IMR-90 (cell line): ENCODE measurements around the gene TP53BP1. TPM values are rescaled to one million over a fixed set of nuclear protein-coding genes. Genes with fewer than 3 reads are reported as not detected.

Experiments
- ATAC-seq: fragments of 200-7000 bp; cut with Tn5 transposase; 2 replicates; pipeline ENCODE4 v1.9.1; 2020; ENCODE audit warnings: low read depth, mild to moderate bottlenecking, moderate library complexity
- BruUV-seq: library from RNA; stranded (reverse); fragments of 400-500 nt; replicated peaks from 2 replicates; lab custom pipeline; 2021; lab: Mats Ljungman, UMichigan
- CTCF ChIA-PET: fragments of 300-600 bp; formaldehyde crosslinking; extraction: SDS; loops from one replicate; lab custom pipeline; 2021; ENCODE audit warnings: antibody characterized with exemption; lab: Yijun Ruan, JAX
- POLR2A ChIA-PET: fragments of 300-600 bp; sonication (Branson Sonifier 250); formaldehyde crosslinking; loops from one replicate; lab custom pipeline; 2022; ENCODE audit warnings: antibody characterized with exemption; ENCODE audit not compliant: unreplicated experiment; lab: Charles Lee
- DNase-seq: peaks from one replicate; pipeline ENCODE4 v3.0.0; 2013
- H2AFZ ChIP-seq: replicated peaks from 2 replicates; pipeline ENCODE3; 2013; ENCODE audit warnings: low read length, mild to moderate bottlenecking; ENCODE audit not compliant: poor library complexity
- H2AK5ac ChIP-seq: 2 replicates; pipeline ENCODE4 v1.6.1; 2013; ENCODE audit warnings: low read depth, low read length, inconsistent platforms
- H2AK9ac ChIP-seq: replicated peaks from 2 replicates; pipeline ENCODE3; 2013; ENCODE audit warnings: mild to moderate bottlenecking, low read depth, low read length, moderate library complexity; ENCODE audit not compliant: poor library complexity
- H2BK120ac ChIP-seq: 2 replicates; pipeline ENCODE4 v1.6.1; 2013; ENCODE audit warnings: low read depth, low read length, inconsistent platforms
- H2BK15ac ChIP-seq: 3 replicates; pipeline ENCODE4 v1.6.1; 2013; ENCODE audit warnings: low read depth, low read length, inconsistent platforms
- H2BK20ac ChIP-seq: 2 replicates; pipeline ENCODE4 v1.6.1; 2013; ENCODE audit warnings: low read depth, mild to moderate bottlenecking, inconsistent platforms, low read length, moderate library complexity
- H2BK5ac ChIP-seq: 2 replicates; pipeline ENCODE4 v1.6.1; 2013; ENCODE audit warnings: mild to moderate bottlenecking, low read depth, low read length, inconsistent platforms; ENCODE audit not compliant: poor library complexity, severe bottlenecking
- H3K14ac ChIP-seq: replicated peaks from 2 replicates; pipeline ENCODE4 v1.6.1; 2013; ENCODE audit warnings: low read depth, low read length, inconsistent platforms
- H3K18ac ChIP-seq: 2 replicates; pipeline ENCODE4 v1.6.1; 2013; ENCODE audit warnings: low read depth, low read length, control low read depth
- H3K23ac ChIP-seq: 2 replicates; pipeline ENCODE4 v1.6.1; 2013; ENCODE audit warnings: low read depth, low read length, inconsistent platforms
- H3K27ac ChIP-seq: 2 replicates; pipeline ENCODE4 v1.5.1; 2013; ENCODE audit warnings: mild to moderate bottlenecking, control low read depth, low read length; ENCODE audit not compliant: insufficient read depth
- H3K27me3 ChIP-seq: 2 replicates; pipeline ENCODE4 v1.6.1; 2013; ENCODE audit warnings: low read length; ENCODE audit not compliant: control insufficient read depth, insufficient read depth
- H3K36me3 ChIP-seq: 2 replicates; pipeline ENCODE4 v1.6.1; 2013; ENCODE audit warnings: low read length, mixed read lengths; ENCODE audit not compliant: control insufficient read depth, insufficient read depth
- H3K4ac ChIP-seq: 2 replicates; pipeline ENCODE4 v1.6.1; 2013; ENCODE audit warnings: low read depth, low read length, inconsistent platforms
- H3K4me1 ChIP-seq: 2 replicates; pipeline ENCODE4 v1.6.1; 2013; ENCODE audit warnings: low read length, mixed read lengths; ENCODE audit not compliant: control insufficient read depth, insufficient read depth
- H3K4me2 ChIP-seq: 2 replicates; pipeline ENCODE4 v1.6.1; 2013; ENCODE audit warnings: low read depth, mild to moderate bottlenecking, control low read depth, low read length, moderate library complexity
- H3K4me3 ChIP-seq: 2 replicates; pipeline ENCODE4 v1.5.1; 2013; ENCODE audit warnings: low read depth, mild to moderate bottlenecking, control low read depth, low read length, moderate library complexity; ENCODE audit not compliant: insufficient read depth
- H3K56ac ChIP-seq: 2 replicates; pipeline ENCODE4 v1.6.1; 2013; ENCODE audit warnings: low read length, inconsistent platforms; ENCODE audit not compliant: insufficient read depth; ENCODE audit errors: extremely low read depth
- H3K79me1 ChIP-seq, 2 experiments: 2 replicates each; pipeline ENCODE4 v1.6.1; 2013; ENCODE audit warnings: low read length in 2 of 2, inconsistent platforms in 1 of 2, low read depth in 1 of 2
- H3K9ac ChIP-seq: 2 replicates; pipeline ENCODE4 v1.6.1; 2013; ENCODE audit warnings: low read depth, low read length, control low read depth
- H3K9me1 ChIP-seq: 2 replicates; pipeline ENCODE4 v1.6.1; 2013; ENCODE audit warnings: low read length, inconsistent platforms; ENCODE audit not compliant: insufficient read depth
- H3K9me3 ChIP-seq: 2 replicates; pipeline ENCODE4 v1.6.1; 2013; ENCODE audit warnings: low read length; ENCODE audit not compliant: control insufficient read depth, insufficient read depth
- H4K20me1 ChIP-seq: 2 replicates; pipeline ENCODE4 v1.6.1; 2013; ENCODE audit warnings: low read length, inconsistent platforms; ENCODE audit not compliant: insufficient read depth
- H4K5ac ChIP-seq: 2 replicates; pipeline ENCODE4 v1.6.1; 2013; ENCODE audit warnings: mild to moderate bottlenecking, low read depth, low read length, control low read depth
- H4K8ac ChIP-seq, 2 experiments: 2 replicates each; pipeline ENCODE4 v1.6.1; 2013; ENCODE audit warnings: low read depth in 2 of 2, low read length in 2 of 2, control low read depth in 1 of 2, inconsistent platforms in 1 of 2
- H4K91ac ChIP-seq: 2 replicates; pipeline ENCODE4 v1.6.1; 2013; ENCODE audit warnings: low read depth, low read length, inconsistent platforms; ENCODE audit not compliant: insufficient read depth
- RAD21 ChIP-seq: IDR thresholded peaks from 2 replicates; pipeline ENCODE4 v1.6.1; 2012; ENCODE audit warnings: low read length, improper control_type of control experiment
- WGBS, 2 experiments: methylation state at CpG; one replicate each; pipeline versions ENCODE4 v1.1.5 to v1.1.7; 2013; ENCODE audit warnings: missing lambda C conversion rate in 2 of 2; ENCODE audit not compliant: insufficient read length in 1 of 2; ENCODE audit errors: extremely low coverage in 2 of 2; 5-methylcytosine and 5-hydroxymethylcytosine counted together
- dilution Hi-C: fragments of 300-500 bp; cut with HindIII; formaldehyde crosslinking; loops from one replicate; pipeline ENCODE4 v1.14.3; 2018; ENCODE audit warnings: low sequenced_read_pairs; ENCODE audit not compliant: unreplicated experiment
- in situ Hi-C: fragments of 300-500 bp; cut with MboI; formaldehyde crosslinking; loops from 3 replicates; pipeline ENCODE4 v1.14.3; 2019; ENCODE audit warnings: low sequenced_read_pairs, inconsistent platforms, mixed read lengths
- intact Hi-C: fragments of 100-400 bp; cut with micrococcal nuclease; formaldehyde crosslinking; loops from 2 replicates; pipeline ENCODE4 v1.10.0; 2022
- polyA plus RNA-seq, 3 experiments: library from polyadenylated mRNA; depleted of rRNA; stranded (reverse); fragments of >200 nt; gene quantifications; 2 replicates each; pipeline ENCODE4 v1.2.3, GENCODE V29; 2012; ENCODE audit warnings: low replicate concordance in 1 of 3
- total RNA-seq: library from RNA; depleted of rRNA; stranded (reverse); fragments of >200 nt; gene quantifications from 2 replicates; pipeline ENCODE4 v1.2.3, GENCODE V29; 2012

TP53BP1 gene
- total and polyA plus RNA-seq, 2 of the 4 experiments (the other 2 are of a cell fraction): 36.3 to 64.5 TPM

- Histone ChIP-seq H3K4ac (no peak overlapping the region), H4K20me1 (peaks cover 47% of the 10 kb centered on the region), H3K4me1 (peaks cover 17% of the 10 kb centered on the region), H2BK5ac (no peak overlapping the region), H3K4me2 (peak overlapping the region; percentile 75), H3K18ac (no peak overlapping the region), H3K79me1 (peaks cover 36 to 85% of the 10 kb centered on the region in 2 experiments), H3K27me3 (no peaks in the 10 kb centered on the region), H2BK120ac (no peak overlapping the region), H3K56ac (no peak overlapping the region), H3K14ac (peak overlapping the region; percentile 89; the same call in 1 of the 2 replicates), H3K4me3 (peak overlapping the region; percentile 79; the same call in 1 of the 2 replicates), H2BK20ac (no peak overlapping the region), H3K9ac (peak overlapping the region; percentile 83; the same call in 1 of the 2 replicates), H2AK5ac (0 out of 2 replicates have a peak overlapping the region, but pooled peaks have one; percentile 10), H3K36me3 (peaks cover 36% of the 10 kb centered on the region), H4K5ac (no peak overlapping the region), H2AFZ (no peak overlapping the region), H3K9me1 (peaks cover 43% of the 10 kb centered on the region), H2BK15ac (no peak overlapping the region), H3K9me3 (no peaks in the 10 kb centered on the region), H3K27ac (no peak overlapping the region), H4K91ac (no peak overlapping the region), H4K8ac (no peak overlapping the region), H2AK9ac (no peak overlapping the region), H3K23ac (0 out of 2 replicates have a peak overlapping the region, but pooled peaks have one; percentile 91)
- ATAC-seq: no peak
- intact Hi-C loops (loop anchor here (10.0 kb wide), 1 partner anchor 256 kb away; the partner anchor contains the start of gene ELL3), dilution Hi-C loops (no loop called here), in situ Hi-C loops (no loop called here)
- no peak for DNase-seq
- no CpG with 5 or more reads among the region's 2 CpGs for WGBS, 2 experiments
- BruUV-seq: no TSS peak
- no peak for TF ChIP-seq RAD21
- CTCF ChIA-PET: no interaction called here
- POLR2A ChIA-PET: no interaction called here
Observed at GRCh38 chr15:43519196-43519595, 26.2 kb upstream of the TP53BP1 start.
